SH-SY5Y (cell line): Measurements from ENCODE around the gene HOXD13.

Experiments used
- GATA2 ChIP-seq: IDR thresholded peaks from 2 replicates; pipeline ENCODE4 v1.6.1; 2011; ENCODE audit warnings: mild to moderate bottlenecking, low read depth, low read length
- GATA3 ChIP-seq: IDR thresholded peaks from 2 replicates; pipeline ENCODE4 v1.6.1; 2011; ENCODE audit warnings: low read depth, mild to moderate bottlenecking, low read length, moderate library complexity

- TF ChIP-seq GATA2 (no peak), GATA3 (no peak)
Observed at GRCh38 chr2:176130147-176130956, 37.8 kb downstream of the HOXD13 start.
